HL-60 (cell line): Measurements from ENCODE around the gene TRPM1.

Experiments used
- DNase-seq, 2 experiments: peaks; one replicate each; pipeline ENCODE4 v3.0.0-alpha.2; 2010 to 2020; ENCODE audit warnings: low read depth in 1 of 2, low spot score in 1 of 2
- H3K27ac ChIP-seq: fragments of 250-450 bp; sonication (Bioruptor Pico); replicated peaks from 2 replicates; pipeline ENCODE4 v1.5.1; 2020; ENCODE audit warnings: mild to moderate bottlenecking, moderate library complexity
- H3K27me3 ChIP-seq: fragments of 250-450 bp; sonication (Bioruptor Pico); 2 replicates; pipeline ENCODE4 v1.5.1; 2021; ENCODE audit warnings: mild to moderate bottlenecking, moderate library complexity; ENCODE audit not compliant: insufficient read depth, poor library complexity, severe bottlenecking
- H3K4me3 ChIP-seq: replicated peaks from 2 replicates; pipeline ENCODE4 v1.5.1; 2011; ENCODE audit warnings: mild to moderate bottlenecking, control low read depth, low read length; ENCODE audit not compliant: insufficient read depth
- CTCF ChIP-seq: IDR thresholded peaks from one replicate; pipeline ENCODE4 v1.5.1; 2011; ENCODE audit warnings: low read length, control low read depth, inconsistent platforms; ENCODE audit not compliant: insufficient read depth
- GABPA ChIP-seq: IDR thresholded peaks from 2 replicates; pipeline ENCODE4 v1.6.1; 2012; ENCODE audit warnings: low read depth
- POLR2AphosphoS5 ChIP-seq: IDR thresholded peaks from 2 replicates; pipeline ENCODE4 v1.6.1; 2012; ENCODE audit warnings: low read depth
- REST ChIP-seq: IDR thresholded peaks from 2 replicates; pipeline ENCODE4 v1.6.1; 2012; ENCODE audit warnings: low read depth; ENCODE audit not compliant: insufficient replicate concordance
- SPI1 ChIP-seq: IDR thresholded peaks from 2 replicates; pipeline ENCODE4 v1.6.1; 2012; ENCODE audit warnings: low read depth, mild to moderate bottlenecking, borderline replicate concordance

The TRPM1 gene

GRCh38 chr15:31091481-31091880 lies 10.0 kb downstream of the TRPM1 start:
- DNase-seq: no peak
- TF ChIP-seq POLR2AphosphoS5 (no peak), GABPA (no peak), CTCF (no peak), REST (no peak), SPI1 (no peak)
- Histone ChIP-seq H3K27me3 (no peaks in the 10 kb centered on the region), H3K27ac (no peak overlapping the region), H3K4me3 (no peak overlapping the region)

DNA sequence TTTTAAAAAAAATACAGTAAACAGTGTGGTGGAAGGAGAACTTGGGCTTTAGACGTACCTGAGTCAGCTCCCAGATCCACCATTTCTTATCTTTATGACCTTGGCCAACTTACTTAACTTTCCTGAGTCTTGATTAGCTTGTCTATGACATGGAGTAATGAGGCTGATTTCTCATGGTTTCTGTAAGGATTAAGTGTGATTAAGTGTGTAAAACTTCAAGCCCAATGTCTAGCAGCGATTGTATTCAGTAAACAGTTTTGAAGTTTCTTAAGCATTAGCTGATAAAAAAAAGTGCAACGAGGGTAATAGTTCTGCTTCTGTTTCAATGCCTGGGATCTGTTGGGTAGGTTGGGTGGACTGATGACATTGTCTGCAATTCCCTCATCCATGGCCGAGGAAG lies 10.8 kb downstream of the TRPM1 start:
- no peak for DNase-seq
- H3K27me3 ChIP-seq: no peaks in the 10 kb centered on the region
- TF ChIP-seq GABPA: no peak
- no peak for TF ChIP-seq REST
- TF ChIP-seq POLR2AphosphoS5: no peak
- no peak for TF ChIP-seq CTCF
- TF ChIP-seq SPI1: no peak
- H3K27ac ChIP-seq: no peak overlapping the region
- no peak overlapping the region for H3K4me3 ChIP-seq

GRCh38 chr15:31089368-31090047 lies 12.0 kb downstream of the TRPM1 start:
- H3K27me3 ChIP-seq: no peaks in the 10 kb centered on the region

More at GRCh38 chr15:31089368-31090047, 12.0 kb downstream of the TRPM1 start:
- no peak overlapping the region for H3K4me3 ChIP-seq
- no peak overlapping the region for H3K27ac ChIP-seq
- no peak for DNase-seq
- TF ChIP-seq REST (no peak), CTCF (no peak), SPI1 (no peak), POLR2AphosphoS5 (no peak), GABPA (no peak)
